Gastrocnemius medialis (tissue), 4 donors: ENCODE measurements around the gene ZNF783.

Source experiments
- CTCF ChIP-seq, 5 experiments: fragments of 450-650 bp in 3 of 5; fragments of 200-600 bp in 2 of 5; sonication (generic) in 2 of 5; IDR thresholded peaks in 4 of 5; conservative IDR thresholded peaks in 1 of 5; 1 replicate in 4 of 5; 2 replicates in 1 of 5; pipeline ENCODE4 v1.5.1; 2016 to 2019; ENCODE audit warnings: antibody characterized with exemption in 5 of 5, mild to moderate bottlenecking in 3 of 5, moderate library complexity in 3 of 5
- POLR2A ChIP-seq, 2 donors: fragments of 450-650 bp; IDR thresholded peaks; one replicate each; pipeline ENCODE4 v1.6.1; 2017; ENCODE audit warnings: antibody characterized with exemption in 2 of 2, mild to moderate bottlenecking in 2 of 2, moderate library complexity in 2 of 2

DNA sequence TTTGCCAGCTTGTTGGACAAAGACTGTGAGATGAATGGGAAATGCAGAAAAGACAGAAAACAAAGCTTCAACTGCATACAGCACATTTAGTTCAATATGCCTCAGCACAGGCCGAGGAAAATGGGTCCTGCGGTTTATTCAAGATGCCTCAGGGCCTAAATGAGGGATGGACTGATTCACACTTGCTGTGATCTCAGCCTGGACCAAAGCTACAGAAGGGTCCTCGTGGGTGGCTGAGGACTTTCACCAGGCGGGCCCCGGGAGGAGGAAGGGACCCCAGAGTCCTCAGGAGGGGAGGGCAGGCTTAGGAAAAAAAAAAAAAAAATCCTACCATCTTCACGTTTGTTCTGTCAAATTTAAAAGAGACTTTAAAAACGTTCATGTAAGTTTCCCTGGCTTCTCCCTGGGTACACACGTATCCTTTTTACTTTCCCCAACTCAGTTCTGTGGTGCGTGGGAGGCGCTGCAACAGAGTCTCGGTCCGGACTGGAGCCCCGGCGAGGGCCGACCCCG, 624 bp upstream of the ZNF783 start:
- TF ChIP-seq POLR2A (IDR thresholded peaks at IDR 0.05) (no peak), CTCF (IDR thresholded peaks at IDR 0.05 in 4 of 5, conservative IDR thresholded peaks at IDR 0.05 in 1 of 5) (no peak)
